Keratinocyte (primary cell): ENCODE measurements around the gene COL8A1. TPM values are rescaled to one million over a fixed set of nuclear protein-coding genes. Genes with fewer than 3 reads are reported as not detected.

Experiments
- DNase-seq: peaks from one replicate; pipeline ENCODE4 v3.0.0-alpha.2; 2011; ENCODE audit warnings: low read depth, missing footprints, low spot score
- FAIRE-seq: peaks from 2 replicates; lab custom pipeline; 2011; peaks lifted over from hg19 to GRCh38; lab: Jason Lieb, UNC
- H2AFZ ChIP-seq: 2 replicates; pipeline ENCODE4 v1.6.0; 2012; ENCODE audit warnings: low read length, control low read depth, inconsistent platforms; ENCODE audit not compliant: control insufficient read depth
- H3K27ac ChIP-seq: 2 replicates; pipeline ENCODE4 v1.5.1; 2011; ENCODE audit warnings: low read length; ENCODE audit not compliant: control insufficient read depth, insufficient read depth
- H3K27me3 ChIP-seq: 3 replicates; pipeline ENCODE4 v1.6.0; 2011; ENCODE audit warnings: low read length; ENCODE audit not compliant: control insufficient read depth, insufficient read depth; ENCODE audit errors: extremely low read depth
- H3K36me3 ChIP-seq, 2 experiments: 2 replicates in 1 of 2; 3 replicates in 1 of 2; pipeline ENCODE4 v1.5.1; 2011; ENCODE audit warnings: low read length in 2 of 2, mild to moderate bottlenecking in 1 of 2; ENCODE audit not compliant: control insufficient read depth in 2 of 2, insufficient read depth in 2 of 2; ENCODE audit errors: extremely low read depth in 1 of 2
- H3K4me1 ChIP-seq: 3 replicates; pipeline ENCODE4 v1.5.1; 2011; ENCODE audit warnings: low read length; ENCODE audit not compliant: control insufficient read depth, insufficient read depth; ENCODE audit errors: extremely low read depth
- H3K4me2 ChIP-seq: 3 replicates; pipeline ENCODE4 v1.6.0; 2011; ENCODE audit warnings: low read depth, low read length; ENCODE audit not compliant: control insufficient read depth, insufficient read depth; ENCODE audit errors: extremely low read depth
- H3K4me3 ChIP-seq, 3 experiments: fragments of 200-600 bp in 1 of 3; sonication (generic) in 1 of 3; 2 replicates in 2 of 3; 3 replicates in 1 of 3; pipeline ENCODE4 v1.5.1; 2011 to 2016; ENCODE audit warnings: low read length in 3 of 3, mild to moderate bottlenecking in 3 of 3, control low read depth in 2 of 3, inconsistent platforms in 1 of 3, low read depth in 1 of 3, mixed read lengths in 1 of 3, mixed run types in 1 of 3, moderate library complexity in 1 of 3; ENCODE audit not compliant: control insufficient read depth in 2 of 3, insufficient read depth in 2 of 3; ENCODE audit errors: extremely low read depth in 1 of 3
- H3K79me2 ChIP-seq: 2 replicates; pipeline ENCODE4 v1.6.0; 2012; ENCODE audit warnings: low read length; ENCODE audit not compliant: control insufficient read depth, insufficient read depth
- H3K9ac ChIP-seq: 3 replicates; pipeline ENCODE4 v1.6.0; 2011; ENCODE audit warnings: low read length; ENCODE audit not compliant: control insufficient read depth, insufficient read depth; ENCODE audit errors: extremely low read depth
- H3K9me1 ChIP-seq: 3 replicates; pipeline ENCODE4 v1.6.0; 2011; ENCODE audit warnings: low read length; ENCODE audit not compliant: control insufficient read depth, insufficient read depth; ENCODE audit errors: extremely low read depth
- H3K9me3 ChIP-seq: 2 replicates; pipeline ENCODE4 v1.5.1; 2012; ENCODE audit warnings: low read depth, low read length; ENCODE audit not compliant: control insufficient read depth
- H4K20me1 ChIP-seq: 3 replicates; pipeline ENCODE4 v1.6.0; 2011; ENCODE audit warnings: low read length; ENCODE audit not compliant: control insufficient read depth, insufficient read depth; ENCODE audit errors: extremely low read depth
- EZH2 ChIP-seq: IDR thresholded peaks from one replicate; pipeline ENCODE4 v1.6.1; 2012; ENCODE audit warnings: inconsistent platforms, mild to moderate bottlenecking, low read length, moderate library complexity
- dilution Hi-C: fragments of 300-500 bp; cut with MboI; formaldehyde crosslinking; loops from one replicate; pipeline ENCODE4 v1.7.0; 2020; ENCODE audit warnings: low sequenced_read_pairs; ENCODE audit not compliant: extremely low pct_ligation_motif_present
- polyA plus RNA-seq, 5 experiments: library from polyadenylated mRNA; depleted of rRNA in 3 of 5; stranded (reverse) in 3 of 5; stranded (forward) in 1 of 5; unstranded in 1 of 5; fragments of >200 nt; gene quantifications; 1 replicate in 1 of 5; 2 replicates in 3 of 5; 3 replicates in 1 of 5; pipeline versions ENCODE4 v1.2.1 to v1.2.3, GENCODE V29; 2011 to 2012; ENCODE audit warnings: missing spikeins in 2 of 5, low read depth in 1 of 5, low replicate concordance in 1 of 5
- TF ChIP-seq, protein P1 (sequence below), 3 experiments: IDR thresholded peaks in 1 of 3; conservative IDR thresholded peaks in 1 of 3; optimal IDR thresholded peaks in 1 of 3; 2 replicates in 2 of 3; 3 replicates in 1 of 3; pipeline versions ENCODE3 to v1.5.1; 2011; ENCODE audit warnings: low read length in 3 of 3, mild to moderate bottlenecking in 3 of 3, moderate library complexity in 2 of 3, control low read depth in 1 of 3, inconsistent platforms in 1 of 3; ENCODE audit not compliant: insufficient read depth in 2 of 3; ENCODE audit errors: extremely low read depth in 1 of 3

COL8A1 gene
- polyA plus RNA-seq, 1 donor (not counting 4 experiments of a cell fraction or from before 2014, with no cell fraction given): 102 TPM

DNA sequence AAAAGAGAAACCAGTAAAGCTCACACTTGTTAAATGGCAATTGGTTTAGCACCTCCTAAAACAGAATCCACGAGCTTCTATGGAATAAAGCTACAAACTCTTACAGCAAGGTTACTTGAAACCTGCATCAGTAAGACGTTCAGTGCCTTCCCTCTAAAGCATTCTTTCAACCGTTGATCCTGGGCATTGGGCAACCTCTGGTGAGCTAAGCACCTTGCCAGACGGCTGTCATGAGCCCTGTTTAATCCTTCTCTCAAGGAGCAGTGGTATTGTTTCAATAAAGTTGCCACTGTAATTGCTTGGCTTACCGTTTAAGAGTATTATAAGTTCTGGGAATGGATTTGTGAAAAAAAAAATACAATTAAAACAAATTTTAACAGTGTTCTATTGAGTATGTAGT is 75.0 kb downstream of the COL8A1 start:
- DNase-seq: no peak

DNA sequence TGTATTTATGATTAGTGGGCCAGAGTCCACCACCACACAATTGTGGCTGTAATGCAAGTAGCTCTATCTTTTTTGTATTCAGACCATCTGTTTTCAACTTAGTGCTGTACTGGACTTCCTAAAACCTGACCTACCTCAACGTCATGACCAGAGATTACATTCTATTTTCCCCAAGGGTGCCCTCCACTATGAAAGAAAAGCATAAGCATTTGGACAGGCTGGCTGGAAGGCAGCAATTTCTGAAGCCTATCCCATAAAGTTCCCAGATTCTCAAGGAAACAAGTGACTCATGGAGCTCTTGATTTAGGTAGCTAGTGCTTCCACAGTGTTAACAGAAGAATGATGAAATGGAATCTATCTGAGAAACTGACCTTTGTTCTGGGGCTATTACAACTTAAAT is 75.8 kb downstream of the COL8A1 start:
- Histone ChIP-seq H2AFZ (no peak overlapping the region), H3K36me3 (no peaks in the 10 kb centered on the region)
- dilution Hi-C loops: no loop called here

More for the DNA sequence above, 75.0 kb downstream of the COL8A1 start:
- Histone ChIP-seq H2AFZ (no peak overlapping the region), H3K4me1 (no peaks in the 10 kb centered on the region), H3K36me3 (no peaks in the 10 kb centered on the region), H3K27ac (no peak overlapping the region), H3K9me3 (no peaks in the 10 kb centered on the region), H3K9me1 (no peaks in the 10 kb centered on the region), H3K27me3 (no peaks in the 10 kb centered on the region), H3K4me2 (no peak overlapping the region), H4K20me1 (no peaks in the 10 kb centered on the region), H3K79me2 (no peaks in the 10 kb centered on the region), H3K4me3 (no peak overlapping the region), H3K9ac (no peak overlapping the region)
- dilution Hi-C loops: no loop called here
- no peak for FAIRE-seq
- no peak for TF ChIP-seq EZH2
- TF ChIP-seq, protein P1, sequence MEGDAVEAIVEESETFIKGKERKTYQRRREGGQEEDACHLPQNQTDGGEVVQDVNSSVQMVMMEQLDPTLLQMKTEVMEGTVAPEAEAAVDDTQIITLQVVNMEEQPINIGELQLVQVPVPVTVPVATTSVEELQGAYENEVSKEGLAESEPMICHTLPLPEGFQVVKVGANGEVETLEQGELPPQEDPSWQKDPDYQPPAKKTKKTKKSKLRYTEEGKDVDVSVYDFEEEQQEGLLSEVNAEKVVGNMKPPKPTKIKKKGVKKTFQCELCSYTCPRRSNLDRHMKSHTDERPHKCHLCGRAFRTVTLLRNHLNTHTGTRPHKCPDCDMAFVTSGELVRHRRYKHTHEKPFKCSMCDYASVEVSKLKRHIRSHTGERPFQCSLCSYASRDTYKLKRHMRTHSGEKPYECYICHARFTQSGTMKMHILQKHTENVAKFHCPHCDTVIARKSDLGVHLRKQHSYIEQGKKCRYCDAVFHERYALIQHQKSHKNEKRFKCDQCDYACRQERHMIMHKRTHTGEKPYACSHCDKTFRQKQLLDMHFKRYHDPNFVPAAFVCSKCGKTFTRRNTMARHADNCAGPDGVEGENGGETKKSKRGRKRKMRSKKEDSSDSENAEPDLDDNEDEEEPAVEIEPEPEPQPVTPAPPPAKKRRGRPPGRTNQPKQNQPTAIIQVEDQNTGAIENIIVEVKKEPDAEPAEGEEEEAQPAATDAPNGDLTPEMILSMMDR (optimal IDR thresholded peaks at IDR 0.05 in 1 of 3, IDR thresholded peaks at IDR 0.05 in 1 of 3, conservative IDR thresholded peaks at IDR 0.05 in 1 of 3; ENCODE audit: extremely low read depth in 1 of 3, insufficient read depth in 2 of 3, low read length in 3 of 3): no peak

More for the DNA sequence above, 75.8 kb downstream of the COL8A1 start:
- no peaks in the 10 kb centered on the region for H3K4me1 ChIP-seq
- no peaks in the 10 kb centered on the region for H4K20me1 ChIP-seq
- FAIRE-seq: no peak
- no peak overlapping the region for H3K27ac ChIP-seq
- H3K79me2 ChIP-seq: no peaks in the 10 kb centered on the region
- no peak for DNase-seq
- no peak overlapping the region for H3K4me2 ChIP-seq
- no peak overlapping the region for H3K4me3 ChIP-seq
- no peak overlapping the region for H3K9ac ChIP-seq
- no peaks in the 10 kb centered on the region for H3K9me3 ChIP-seq
- H3K9me1 ChIP-seq: no peaks in the 10 kb centered on the region
- no peaks in the 10 kb centered on the region for H3K27me3 ChIP-seq
- no peak for TF ChIP-seq EZH2
- TF ChIP-seq, protein P1 (optimal IDR thresholded peaks at IDR 0.05 in 1 of 3, IDR thresholded peaks at IDR 0.05 in 1 of 3, conservative IDR thresholded peaks at IDR 0.05 in 1 of 3; ENCODE audit: extremely low read depth in 1 of 3, insufficient read depth in 2 of 3, low read length in 3 of 3): no peak
